GM23338 (cell line): ENCODE data around the gene MYCBP2. TPM values are rescaled to one million over a fixed set of nuclear protein-coding genes. Genes with fewer than 3 reads are reported as not detected.

ENCODE experiments used
- ATAC-seq: fragments of 200-7000 bp; cut with Tn5 transposase; 3 replicates; pipeline ENCODE4 v1.9.1; 2020
- DNase-seq: peaks from one replicate; pipeline ENCODE4 v3.0.0-alpha.2; 2015; ENCODE audit warnings: low spot score
- H2AFZ ChIP-seq: fragments of 200-600 bp; sonication (generic); 2 replicates; pipeline ENCODE4 v1.8.0; 2016; ENCODE audit warnings: antibody characterized with exemption, mild to moderate bottlenecking, moderate library complexity
- H3F3A ChIP-seq: fragments of 200-600 bp; sonication (generic); replicated peaks from 2 replicates; pipeline ENCODE4 v1.8.0; 2017; ENCODE audit warnings: antibody characterized with exemption, mixed run types, low read depth
- H3K27ac ChIP-seq: fragments of 200-600 bp; sonication (generic); 2 replicates; pipeline ENCODE4 v1.6.1; 2016; ENCODE audit warnings: low read depth
- H3K27me3 ChIP-seq: fragments of 200-600 bp; sonication (generic); 2 replicates; pipeline ENCODE4 v1.8.0; 2016; ENCODE audit warnings: mild to moderate bottlenecking, mixed run types, moderate library complexity; ENCODE audit not compliant: insufficient read depth
- H3K36me3 ChIP-seq: fragments of 200-600 bp; sonication (generic); 2 replicates; pipeline ENCODE4 v1.8.0; 2016; ENCODE audit warnings: mild to moderate bottlenecking; ENCODE audit not compliant: insufficient read depth
- H3K4me1 ChIP-seq: fragments of 200-600 bp; sonication (generic); 2 replicates; pipeline ENCODE4 v1.8.0; 2016; ENCODE audit warnings: mild to moderate bottlenecking, moderate library complexity; ENCODE audit not compliant: insufficient read depth
- H3K4me2 ChIP-seq: fragments of 200-600 bp; sonication (generic); 2 replicates; pipeline ENCODE4 v1.7.1; 2017; ENCODE audit warnings: mixed run types
- H3K4me3 ChIP-seq: fragments of 200-600 bp; sonication (generic); 2 replicates; pipeline ENCODE4 v1.6.1; 2016; ENCODE audit warnings: mixed run types
- H3K79me2 ChIP-seq: fragments of 200-600 bp; sonication (generic); replicated peaks from 2 replicates; pipeline ENCODE4 v1.8.0; 2017; ENCODE audit warnings: mild to moderate bottlenecking; ENCODE audit not compliant: insufficient read depth
- H3K9me2 ChIP-seq: fragments of 200-600 bp; sonication (generic); 2 replicates; pipeline ENCODE4 v1.8.0; 2017; ENCODE audit not compliant: insufficient read depth
- H4K20me1 ChIP-seq: fragments of 200-600 bp; sonication (generic); replicated peaks from 2 replicates; pipeline ENCODE4 v1.8.0; 2017; ENCODE audit warnings: mild to moderate bottlenecking; ENCODE audit not compliant: insufficient read depth
- H3K27ac Mint-ChIP-seq: 2 replicates; pipeline ENCODE4 v1.8.0; 2020; ENCODE audit warnings: inconsistent platforms, mild to moderate bottlenecking, moderate library complexity, mixed read lengths
- H3K27me3 Mint-ChIP-seq: 3 replicates; pipeline ENCODE4 v1.8.0; 2022; ENCODE audit warnings: low read depth, mild to moderate bottlenecking, moderate library complexity, mixed read lengths, inconsistent platforms; ENCODE audit not compliant: insufficient read depth, poor library complexity
- H3K36me3 Mint-ChIP-seq: 3 replicates; pipeline ENCODE4 v1.8.0; 2021; ENCODE audit warnings: low read depth, mild to moderate bottlenecking, inconsistent platforms, moderate library complexity, mixed read lengths
- H3K4me1 Mint-ChIP-seq: 3 replicates; pipeline ENCODE4 v1.8.0; 2020; ENCODE audit warnings: mild to moderate bottlenecking, inconsistent platforms, mixed read lengths
- H3K4me3 Mint-ChIP-seq: 3 replicates; pipeline ENCODE4 v1.8.0; 2021; ENCODE audit warnings: moderate library complexity, mild to moderate bottlenecking, inconsistent platforms, mixed read lengths
- H3K9me3 Mint-ChIP-seq: 3 replicates; pipeline ENCODE4 v1.8.0; 2020; ENCODE audit warnings: moderate library complexity, mild to moderate bottlenecking, inconsistent platforms, mixed read lengths
- CREB1 ChIP-seq: fragments of 250-450 bp; sonication (Bioruptor Pico); IDR thresholded peaks from 2 replicates; pipeline ENCODE4 v1.5.0; 2020; ENCODE audit warnings: low read depth, mild to moderate bottlenecking, moderate library complexity
- ETS1 ChIP-seq: IDR thresholded peaks from 2 replicates; pipeline ENCODE4 v1.6.1; 2016; ENCODE audit warnings: antibody characterized with exemption
- EZH2 ChIP-seq: fragments of 200-600 bp; sonication (generic); IDR thresholded peaks from one replicate; pipeline ENCODE4 v1.8.0; 2017; ENCODE audit warnings: antibody characterized with exemption, mild to moderate bottlenecking, low read depth; ENCODE audit not compliant: unreplicated experiment
- EZH2phosphoT487 ChIP-seq: fragments of 200-600 bp; sonication (generic); IDR thresholded peaks from one replicate; pipeline ENCODE4 v1.8.1; 2018; ENCODE audit warnings: antibody characterized with exemption; ENCODE audit not compliant: unreplicated experiment
- JUNB ChIP-seq: IDR thresholded peaks from one replicate; pipeline ENCODE4 v1.6.1; 2016; ENCODE audit warnings: antibody characterized with exemption; ENCODE audit not compliant: unreplicated experiment
- NANOG ChIP-seq: IDR thresholded peaks from 2 replicates; pipeline ENCODE4 v1.6.1; 2016; ENCODE audit warnings: antibody characterized with exemption, borderline replicate concordance
- POLR2AphosphoS5 ChIP-seq: IDR thresholded peaks from 2 replicates; pipeline ENCODE4 v1.6.1; 2016; ENCODE audit warnings: antibody characterized with exemption, low read depth
- REST ChIP-seq: IDR thresholded peaks from one replicate; pipeline ENCODE4 v1.6.1; 2018; ENCODE audit warnings: antibody characterized with exemption; ENCODE audit not compliant: unreplicated experiment
- STAT1 ChIP-seq: IDR thresholded peaks from one replicate; pipeline ENCODE4 v1.6.1; 2016; ENCODE audit warnings: antibody characterized with exemption; ENCODE audit not compliant: unreplicated experiment
- ZNF114 ChIP-seq: fragments of 250-450 bp; sonication (Bioruptor Pico); IDR thresholded peaks from 2 replicates; pipeline ENCODE4 v1.5.0; 2020; ENCODE audit warnings: mild to moderate bottlenecking, moderate library complexity
- ZNF462 ChIP-seq: fragments of 250-450 bp; sonication (Bioruptor Pico); IDR thresholded peaks from 2 replicates; pipeline ENCODE4 v1.5.0; 2020; ENCODE audit warnings: mild to moderate bottlenecking, moderate library complexity
- polyA plus RNA-seq: library from polyadenylated mRNA; unstranded; fragments of >200 nt; fragmentation: Nextera tagmentation; extraction: Ambion mirVana; gene quantifications from 2 replicates; pipeline ENCODE4 v1.2.1, GENCODE V29; 2016
- total RNA-seq: library from RNA; depleted of rRNA; stranded (reverse); fragments of >200 nt; shearing (Covaris generic); gene quantifications from 2 replicates; pipeline ENCODE4 v1.2.3, GENCODE V29; 2014

The MYCBP2 gene
- total and polyA plus RNA-seq, 2 experiments from 2014 or later, result 54.6 to 77.2 TPM

- no peaks in the 10 kb centered on the region for H3K27me3 ChIP-seq
- no peaks in the 10 kb centered on the region for H3K9me3 Mint-ChIP-seq
Measured at GRCh38 chr13:77034881-77035280, 292.0 kb downstream of the MYCBP2 start.

More at GRCh38 chr13:77034881-77035280, 292.0 kb downstream of the MYCBP2 start:
- no peak overlapping the region for H3K27ac Mint-ChIP-seq
- no peaks in the 10 kb centered on the region for H3K27me3 Mint-ChIP-seq
- TF ChIP-seq CREB1 (CRISPR knock-in tag) (no peak), ETS1 (no peak), REST (no peak), STAT1 (no peak), JUNB (no peak), POLR2AphosphoS5 (no peak), EZH2phosphoT487 (no peak), ZNF462 (CRISPR knock-in tag) (no peak), ZNF114 (no peak), EZH2 (no peak), NANOG (no peak)
- H3K4me3 Mint-ChIP-seq, result no peak overlapping the region
- Histone ChIP-seq H3K4me2 (no peak overlapping the region), H3F3A (no peaks in the 10 kb centered on the region), H3K9me2 (peaks cover 8% of the 10 kb centered on the region; the same call in 1 of the 2 replicates), H3K4me3 (no peak overlapping the region), H3K4me1 (no peaks in the 10 kb centered on the region), H4K20me1 (no peaks in the 10 kb centered on the region), H3K79me2 (no peaks in the 10 kb centered on the region), H2AFZ (no peak overlapping the region), H3K36me3 (no peaks in the 10 kb centered on the region), H3K27ac (no peak overlapping the region)
- H3K4me1 Mint-ChIP-seq, result no peaks in the 10 kb centered on the region
- ATAC-seq (no peak), DNase-seq (no peak)
- H3K36me3 Mint-ChIP-seq, result no peaks in the 10 kb centered on the region
